HuH-7.5 (cell line): Measurements from ENCODE around the gene FIBCD1.
"Not testable (repeated sequence)": the region's sequence is repeated elsewhere in the genome, so short reads cannot be mapped to it uniquely, and the experiment has no call there.

Experiments used
- DNase-seq: peaks from one replicate; pipeline ENCODE4 v3.0.0; 2011; ENCODE audit warnings: low spot score

The FIBCD1 gene

GRCh38 chr9:130921989-130922892, 16.8 kb downstream of the FIBCD1 start:
- no peak for DNase-seq

- no peak for DNase-seq
Measured at GRCh38 chr9:130921300-130921988, 17.6 kb downstream of the FIBCD1 start.

DNA sequence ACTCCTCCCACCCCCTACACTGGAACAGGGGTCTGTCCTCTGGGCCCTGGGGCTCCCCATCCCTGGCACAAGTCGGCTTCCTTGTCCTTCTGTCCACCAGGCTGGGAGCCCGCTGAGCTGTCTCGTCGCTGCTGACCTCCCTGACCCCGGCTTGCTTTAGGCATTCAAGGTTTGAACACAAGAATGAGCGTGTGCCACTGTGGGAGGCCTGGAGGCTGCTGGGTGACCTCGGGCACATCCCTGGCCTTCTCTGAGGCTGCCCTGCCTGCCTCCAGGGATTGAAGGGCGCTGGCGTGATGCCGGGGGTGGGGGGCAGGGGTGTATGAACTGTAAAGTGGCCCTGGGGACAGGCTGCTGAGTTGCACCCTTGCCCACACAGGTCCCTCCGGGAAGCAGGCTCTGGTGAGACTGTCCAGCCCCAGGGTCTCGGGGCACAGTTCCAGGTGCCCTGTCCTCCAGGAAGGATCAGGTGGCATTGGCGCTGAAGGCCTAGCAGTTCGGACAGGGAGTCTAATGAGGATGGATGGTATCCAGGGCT, 18.2 kb downstream of the FIBCD1 start:
- DNase-seq: no peak

GRCh38 chr9:130920233-130920632, 18.8 kb downstream of the FIBCD1 start:
- DNase-seq: no peak

DNA sequence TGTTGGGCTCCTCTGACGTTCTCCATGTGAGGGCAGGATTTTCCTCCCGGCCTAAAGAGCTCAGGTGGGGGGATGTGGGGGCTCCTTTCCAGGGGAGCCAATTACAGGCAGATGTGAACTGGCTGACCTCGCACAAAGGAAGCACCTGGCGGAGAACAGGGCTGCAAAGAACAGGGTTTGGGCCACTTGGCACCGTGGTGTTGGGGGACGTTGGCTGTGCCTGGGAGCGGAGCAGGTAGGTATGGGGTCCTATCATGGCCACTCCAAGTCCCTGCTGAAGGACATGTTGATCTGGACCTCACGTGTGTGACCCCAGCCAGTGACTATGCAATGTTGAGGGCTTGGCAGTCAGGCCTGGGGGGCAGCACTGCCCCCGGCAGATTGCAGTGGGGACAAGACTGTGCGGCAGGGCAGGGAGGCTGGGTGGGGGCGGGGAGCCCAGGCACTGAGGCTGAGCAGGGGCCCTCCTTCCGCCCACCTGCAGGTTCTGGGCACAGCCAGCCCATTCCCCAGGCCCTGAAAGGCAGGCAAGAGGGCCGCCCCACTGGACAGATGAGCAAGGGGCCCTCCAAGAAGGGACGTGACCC, 19.4 kb downstream of the FIBCD1 start:
- DNase-seq: no peak

GRCh38 chr9:130918826-130919558, 20.1 kb downstream of the FIBCD1 start:
- DNase-seq: no peak

DNA sequence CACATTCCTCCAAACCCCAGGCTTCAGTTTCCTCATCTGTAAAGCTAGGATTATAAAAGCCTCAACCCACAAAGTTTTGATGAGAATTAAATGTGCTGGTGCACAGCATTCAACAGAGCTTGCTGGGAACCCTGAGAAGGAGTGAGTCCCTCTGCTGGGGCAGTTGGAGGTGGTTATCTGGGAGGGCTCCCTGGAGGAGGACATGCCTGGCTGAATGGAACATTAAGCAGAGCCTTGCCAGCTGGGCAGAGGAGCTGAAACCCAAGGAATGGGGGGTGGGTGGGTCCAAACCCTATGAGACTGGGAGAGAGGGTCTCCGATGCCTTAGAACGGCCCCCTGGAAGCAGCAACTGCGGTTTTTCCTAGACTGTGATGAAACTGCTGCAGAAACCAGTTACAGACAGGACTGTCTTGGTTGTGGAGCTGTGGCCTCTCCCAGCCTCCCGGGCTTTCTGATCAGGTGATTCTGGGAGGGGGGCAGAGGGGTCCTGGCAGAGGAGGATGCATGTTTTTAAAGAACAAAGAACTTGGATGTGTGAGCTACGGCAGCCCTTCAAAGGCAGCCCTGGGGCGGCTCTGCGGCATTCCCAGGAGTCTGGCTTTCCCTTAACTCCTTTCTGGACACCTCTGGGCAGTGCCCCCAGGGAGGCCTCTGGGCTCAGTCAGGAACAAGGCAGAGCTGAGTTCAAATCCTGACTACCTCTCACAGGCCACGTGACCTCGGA, 20.8 kb downstream of the FIBCD1 start:
- DNase-seq: no peak

- DNase-seq: no peak
Measured at GRCh38 chr9:130917168-130917960, 21.7 kb downstream of the FIBCD1 start.

DNA sequence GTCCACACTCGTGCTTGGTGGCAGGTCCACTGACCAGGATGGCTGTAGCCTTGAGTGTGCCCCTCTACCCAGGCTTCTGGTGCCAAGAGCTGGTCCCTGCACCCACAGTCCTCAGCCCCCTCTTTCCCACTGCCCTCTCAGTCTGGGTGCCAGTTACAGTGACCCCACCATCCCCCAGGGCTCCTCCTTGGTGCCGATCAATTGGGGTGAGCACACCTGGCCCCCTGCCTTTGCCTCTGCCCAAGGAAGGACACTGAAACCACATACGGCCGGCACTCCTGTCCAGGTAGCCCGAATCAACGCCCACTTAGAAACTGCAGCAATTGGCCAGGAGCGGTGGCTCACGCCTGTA, 24.0 kb downstream of the FIBCD1 start:
- DNase-seq: no peak

DNA sequence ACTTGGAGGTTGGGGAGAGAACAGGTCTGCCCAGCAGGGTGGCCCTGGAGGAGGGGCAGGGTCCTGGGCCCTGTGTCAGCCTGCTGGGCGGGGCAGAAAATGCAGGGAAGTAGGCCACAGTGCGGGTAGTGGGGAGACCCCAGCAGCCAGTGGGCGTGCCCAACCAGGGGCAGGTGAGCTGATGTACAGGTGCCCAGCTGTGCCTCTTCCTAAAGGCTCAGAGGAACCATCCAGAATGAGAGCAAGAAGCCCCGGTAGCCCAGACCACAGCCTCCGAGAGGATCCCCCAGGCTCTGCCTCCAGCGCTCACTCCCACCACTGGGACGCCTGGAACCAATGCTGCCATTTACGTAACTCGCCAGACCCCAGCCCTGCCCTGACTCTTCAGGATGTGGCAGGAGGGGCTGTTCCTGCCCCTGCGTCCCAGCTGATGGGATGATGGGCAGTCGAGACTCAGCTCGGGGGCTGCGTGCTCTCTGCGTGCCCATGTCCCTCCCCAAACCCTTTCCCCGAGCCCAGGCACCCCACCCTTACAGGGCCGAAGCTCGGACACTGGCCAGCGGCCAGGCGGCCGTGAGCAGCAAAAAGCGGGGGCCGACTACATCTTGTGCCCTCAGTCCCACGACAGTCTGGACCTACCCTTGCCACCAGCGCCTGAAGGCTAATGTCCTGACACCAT, 24.5 kb downstream of the FIBCD1 start:
- no peak for DNase-seq

GRCh38 chr9:130913599-130914416, 25.2 kb downstream of the FIBCD1 start:
- DNase-seq: no peak

DNA sequence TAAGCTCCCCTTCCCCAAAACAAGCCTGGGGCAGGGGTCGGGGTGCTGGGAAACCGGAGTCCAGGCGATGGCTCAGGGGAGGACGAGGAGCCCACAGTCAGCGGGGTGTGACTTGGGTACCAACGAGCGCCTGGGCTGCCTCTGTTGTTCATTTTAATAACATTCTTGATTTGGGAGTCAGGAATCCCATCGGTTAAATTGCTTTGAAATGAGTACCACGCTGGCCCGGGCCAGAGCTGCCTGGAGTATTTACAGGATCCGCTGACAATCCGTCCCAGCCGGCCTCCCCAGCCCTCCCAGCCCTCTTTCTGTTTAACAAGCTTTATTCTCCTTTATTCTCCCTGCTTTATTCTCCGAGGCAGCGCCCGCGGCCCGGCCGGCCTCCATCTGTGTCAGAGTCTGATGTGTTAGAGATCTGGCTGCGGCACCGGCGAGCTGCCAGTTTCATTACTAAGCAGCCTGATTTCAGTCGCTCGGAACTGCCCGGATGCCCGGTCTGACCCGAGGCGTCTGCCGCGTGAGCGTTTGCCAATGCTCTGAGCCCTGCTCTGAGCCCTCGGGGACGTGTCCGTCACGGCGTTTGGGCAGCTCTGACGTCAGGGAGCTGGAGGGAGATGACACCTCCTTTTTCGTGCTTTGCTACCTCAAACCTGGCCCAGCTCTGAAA, 26.0 kb downstream of the FIBCD1 start:
- no peak for DNase-seq

- DNase-seq: no peak
Measured at GRCh38 chr9:130911254-130912049, 27.6 kb downstream of the FIBCD1 start.

DNA sequence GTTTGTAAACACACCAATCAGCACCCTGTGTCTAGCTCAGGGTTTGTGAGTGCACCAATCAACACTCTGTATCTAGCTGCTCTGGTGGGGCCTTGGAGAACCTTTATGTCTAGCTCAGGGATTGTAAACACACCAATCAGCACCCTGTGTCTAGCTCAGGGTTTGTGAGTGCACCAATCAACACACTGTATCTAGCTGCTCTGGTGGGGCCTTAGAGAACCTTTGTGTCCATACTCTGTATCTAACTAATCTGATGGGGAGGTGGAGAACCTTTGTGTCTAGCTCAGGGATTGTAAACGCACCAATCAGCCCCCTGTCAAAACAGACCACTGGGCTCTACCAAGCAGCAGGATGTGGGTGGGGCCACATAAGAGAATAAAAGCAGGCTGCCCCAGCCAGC, 28.4 kb downstream of the FIBCD1 start:
- not testable (repeated sequence) for DNase-seq

DNA sequence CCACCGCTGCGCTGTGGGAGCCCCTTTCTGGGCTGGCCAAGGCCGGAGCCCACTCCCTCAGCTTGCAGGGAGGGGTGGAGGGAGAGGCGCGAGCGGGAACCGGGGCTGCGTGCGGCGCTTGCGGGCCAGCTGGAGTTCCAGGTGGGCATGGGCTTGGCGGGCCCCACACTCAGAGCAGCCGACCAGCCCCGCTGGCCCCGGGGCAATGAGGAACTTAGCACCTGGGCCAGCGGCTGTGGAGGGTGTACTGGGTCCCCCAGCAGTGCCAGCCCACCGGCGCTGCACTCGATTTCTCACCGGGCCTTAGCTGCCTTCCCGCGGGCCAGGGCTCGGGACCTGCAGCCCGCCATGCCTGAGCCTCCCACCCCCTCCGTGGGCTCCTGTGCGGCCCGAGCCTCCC, 29.0 kb downstream of the FIBCD1 start:
- not testable (repeated sequence) for DNase-seq

- DNase-seq: no peak
Measured at GRCh38 chr9:130908878-130909355, 30.1 kb downstream of the FIBCD1 start.

GRCh38 chr9:130908146-130908877, 30.7 kb downstream of the FIBCD1 start:
- DNase-seq: no peak
